Measurements from ENCODE around the gene LRP1.
A peak's percentile ranks its signal among the peaks of the same experiment; 100 is the strongest.

Gene LRP1

DNA sequence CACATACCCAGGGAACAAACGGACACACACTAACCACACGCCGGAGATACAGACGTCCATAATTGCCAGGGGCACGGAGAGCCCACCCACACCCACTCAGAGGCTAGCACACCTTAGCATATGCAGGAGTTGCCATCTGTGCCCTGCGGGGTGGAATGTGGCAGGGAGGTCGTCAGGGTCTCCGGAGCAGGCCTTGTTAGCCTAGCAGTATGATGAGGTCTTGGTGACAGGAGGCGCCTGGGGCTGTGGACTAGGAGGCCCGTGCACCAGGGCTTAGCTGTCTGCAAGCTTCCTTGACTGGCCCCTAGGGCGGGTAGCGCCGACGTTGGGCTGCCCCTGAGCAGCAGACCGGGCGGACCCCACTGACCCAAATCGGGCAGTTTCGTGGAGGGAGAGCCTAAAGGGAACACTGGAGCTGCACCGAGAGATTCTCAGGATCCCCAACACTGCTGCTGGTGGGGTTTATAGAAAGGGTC is 112.7 kb downstream of the LRP1 start:
- DNase-seq, result no peak

DNA sequence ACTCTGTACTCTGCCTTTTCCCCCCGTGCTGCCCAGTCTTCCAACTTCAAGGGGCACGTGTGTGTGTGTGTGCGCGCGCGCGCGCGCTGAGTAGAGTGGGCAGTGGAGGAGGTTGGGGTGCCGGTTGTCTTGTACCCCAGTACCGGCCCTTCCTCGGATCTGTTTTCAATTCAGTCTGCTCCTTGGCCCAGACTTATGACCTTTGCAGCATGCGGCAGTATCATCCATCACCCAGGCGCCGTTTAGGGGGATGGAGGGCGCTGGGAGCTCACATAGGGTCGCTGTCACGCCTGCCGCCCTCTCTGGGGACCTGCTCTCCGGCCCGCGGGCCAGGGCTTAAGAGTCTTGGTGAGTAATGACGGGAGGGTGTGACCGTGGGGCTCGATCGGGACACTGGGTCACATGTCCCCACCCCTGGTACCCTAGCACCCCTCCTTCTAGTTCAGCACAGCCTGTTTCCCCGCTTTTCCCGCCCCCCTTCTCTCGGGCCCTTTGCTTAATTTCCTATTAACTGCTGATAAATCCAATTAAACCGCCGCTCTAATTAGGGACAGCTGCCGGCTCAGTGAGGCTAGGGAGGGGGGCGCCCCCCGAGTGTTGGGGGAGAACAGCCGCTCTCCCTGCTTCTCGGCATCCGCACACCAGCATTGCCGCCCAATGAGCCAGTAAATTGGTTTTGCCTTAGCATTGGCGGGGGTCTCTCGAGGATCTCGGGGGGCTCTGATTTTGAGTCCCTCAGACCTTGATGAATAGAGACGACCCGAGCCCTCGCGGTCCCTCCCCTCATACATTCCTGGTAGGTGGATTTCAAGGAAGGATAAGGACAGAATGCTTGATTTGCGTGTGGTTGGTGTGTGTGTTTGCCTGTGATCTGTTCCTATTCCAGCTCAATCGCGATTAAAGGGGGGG is 113.4 kb downstream of the LRP1 start:
- DNase-seq, result no peak

DNA sequence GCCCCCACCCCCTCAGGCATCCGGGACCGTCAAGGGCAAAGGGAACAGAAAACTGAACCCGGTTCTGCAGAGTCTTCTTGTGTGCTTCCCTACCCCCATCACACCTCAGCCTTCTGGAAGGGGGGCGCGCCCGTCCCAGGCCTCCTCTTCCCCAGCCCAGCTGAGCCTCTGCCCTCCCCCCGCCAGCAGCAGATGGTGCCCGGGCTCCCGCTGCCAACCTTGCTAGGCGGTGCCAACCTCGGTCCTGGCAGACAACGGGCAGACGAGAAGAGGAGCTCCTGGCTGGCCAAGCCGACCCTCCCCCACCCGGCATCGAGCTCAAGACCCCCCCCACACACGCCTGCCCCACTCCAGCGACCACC is 114.0 kb downstream of the LRP1 start:
- DNase-seq, result no peak

DNA sequence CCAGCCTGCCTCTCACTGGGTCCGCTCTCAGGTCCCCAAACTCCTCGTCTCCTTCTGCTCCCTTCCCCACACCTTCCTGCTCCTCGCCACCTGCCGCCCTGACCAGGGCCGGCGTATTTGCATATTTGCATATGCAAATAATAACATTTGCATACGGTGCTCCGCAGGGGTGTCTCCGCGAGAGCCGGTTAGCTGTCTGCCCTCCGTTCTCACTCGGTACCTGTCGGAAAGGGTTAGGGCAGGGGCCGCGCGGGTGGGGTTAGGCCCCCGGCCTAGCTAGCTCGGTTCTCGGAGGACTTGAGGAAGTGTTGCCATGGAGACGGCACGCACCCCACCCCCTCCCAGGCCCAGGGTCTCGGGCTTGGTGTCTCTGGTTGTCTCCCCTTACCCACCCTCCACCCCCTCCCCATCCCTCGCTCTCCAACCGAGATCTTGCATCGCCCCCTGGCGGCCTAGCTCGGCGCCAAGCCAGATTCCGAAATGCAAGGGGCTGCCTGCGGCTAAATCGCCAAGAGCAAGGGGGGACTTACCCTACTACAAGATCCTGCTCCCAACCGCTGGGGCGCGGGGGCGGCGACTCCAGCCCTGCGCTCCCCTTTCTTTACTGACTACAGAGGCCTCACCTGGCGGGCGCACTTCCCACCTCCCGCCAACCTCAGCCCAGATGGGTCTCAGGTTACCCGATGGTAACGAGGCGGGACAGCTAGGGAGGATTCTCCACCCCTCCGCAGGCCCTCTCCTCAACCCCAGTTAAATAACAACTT is 114.6 kb downstream of the LRP1 start:
- DNase-seq, result peak; percentile 71

- no peak for DNase-seq
Measured at GRCh38 chr12:57243521-57244311, 115.4 kb downstream of the LRP1 start.

DNA sequence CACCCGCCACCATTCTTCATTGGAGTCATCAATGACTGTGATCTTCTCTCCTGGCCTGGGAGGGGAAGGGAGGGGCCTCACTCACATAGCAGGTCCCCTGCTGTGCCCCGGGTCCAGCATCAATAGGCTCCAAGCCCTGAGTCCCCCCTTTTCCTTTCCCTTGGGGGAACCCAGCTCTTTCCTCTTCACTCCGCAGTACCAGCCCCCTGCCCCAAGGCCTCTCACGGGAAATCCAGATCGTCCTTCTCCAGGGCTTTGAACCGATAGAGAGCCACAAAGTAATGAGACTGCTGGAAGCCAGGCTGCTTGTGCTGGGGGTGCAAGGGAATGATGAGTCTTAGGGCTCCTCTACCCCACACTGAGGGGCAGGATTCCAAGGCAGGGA is 116.0 kb downstream of the LRP1 start:
- DNase-seq, result no peak

GRCh38 chr12:57247041-57247440 is 118.8 kb downstream of the LRP1 start:
- no peak for DNase-seq

- no peak for DNase-seq
Measured at GRCh38 chr12:57248934-57249742, 120.9 kb downstream of the LRP1 start.

GRCh38 chr12:57250541-57250940 is 122.3 kb downstream of the LRP1 start:
- DNase-seq, result no peak

GRCh38 chr12:57250956-57251355 is 122.7 kb downstream of the LRP1 start, which contains the start of gene STAC3:
Gene STAC3, minus strand, starts transcription at chr12:57251187. Its CDS starts 1,551 bp downstream, at chr12:57249636.
- no peak for DNase-seq

- DNase-seq, result no peak
Measured at GRCh38 chr12:57254506-57255280, 126.4 kb downstream of the LRP1 start.

- DNase-seq, result no peak
Measured at GRCh38 chr12:57255916-57256315, 127.6 kb downstream of the LRP1 start.

DNA sequence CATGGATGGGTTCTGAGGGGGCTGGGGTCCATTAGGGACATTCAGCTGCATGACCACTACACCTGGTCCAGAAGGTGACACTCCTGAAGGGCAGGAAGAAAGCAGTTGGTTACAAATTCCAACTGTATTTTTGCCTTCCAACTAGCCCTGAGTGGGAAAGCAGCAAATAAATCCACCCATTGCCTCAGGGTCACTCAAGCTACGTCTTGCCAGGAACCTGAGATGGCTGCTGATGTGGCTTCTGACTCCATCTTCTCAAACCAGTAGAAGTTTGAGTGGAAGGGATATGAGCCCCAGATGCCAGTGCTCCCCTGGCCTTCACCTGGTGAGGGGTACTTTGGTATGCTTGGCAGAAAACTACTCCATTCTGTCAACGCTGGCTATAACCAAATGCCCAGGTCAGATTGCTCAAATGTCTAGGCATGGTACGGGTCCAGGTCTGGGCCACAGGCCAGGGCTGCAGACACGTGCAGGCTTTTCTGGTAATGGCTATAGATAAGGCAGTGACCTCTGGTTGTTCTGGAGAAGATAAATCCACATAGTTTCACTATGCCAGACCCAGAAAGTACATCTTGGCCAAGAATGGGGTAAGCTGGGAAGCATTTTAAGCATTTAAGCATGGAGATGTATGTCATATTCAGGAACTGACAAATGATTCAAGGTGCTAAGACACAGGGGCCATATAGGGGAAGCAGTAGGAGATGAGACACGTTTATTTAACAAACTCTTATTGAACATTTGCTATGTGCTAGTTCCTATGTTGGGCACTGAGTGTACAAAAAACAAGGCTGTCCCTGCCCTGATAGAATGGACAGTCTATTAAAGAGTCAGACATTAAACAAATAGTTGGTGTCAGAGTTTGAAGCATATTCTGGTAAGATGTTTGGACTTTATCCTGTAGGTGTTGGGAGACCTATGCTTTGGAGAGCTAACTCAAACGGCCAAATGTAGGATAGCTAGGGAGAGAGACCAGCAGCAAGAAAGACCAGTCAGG is 131.0 kb downstream of the LRP1 start:
- no peak for DNase-seq

GRCh38 chr12:57260366-57260765 is 132.1 kb downstream of the LRP1 start:
- no peak for DNase-seq

- DNase-seq, result no peak
Measured at GRCh38 chr12:57261428-57261865, 133.2 kb downstream of the LRP1 start.

DNA sequence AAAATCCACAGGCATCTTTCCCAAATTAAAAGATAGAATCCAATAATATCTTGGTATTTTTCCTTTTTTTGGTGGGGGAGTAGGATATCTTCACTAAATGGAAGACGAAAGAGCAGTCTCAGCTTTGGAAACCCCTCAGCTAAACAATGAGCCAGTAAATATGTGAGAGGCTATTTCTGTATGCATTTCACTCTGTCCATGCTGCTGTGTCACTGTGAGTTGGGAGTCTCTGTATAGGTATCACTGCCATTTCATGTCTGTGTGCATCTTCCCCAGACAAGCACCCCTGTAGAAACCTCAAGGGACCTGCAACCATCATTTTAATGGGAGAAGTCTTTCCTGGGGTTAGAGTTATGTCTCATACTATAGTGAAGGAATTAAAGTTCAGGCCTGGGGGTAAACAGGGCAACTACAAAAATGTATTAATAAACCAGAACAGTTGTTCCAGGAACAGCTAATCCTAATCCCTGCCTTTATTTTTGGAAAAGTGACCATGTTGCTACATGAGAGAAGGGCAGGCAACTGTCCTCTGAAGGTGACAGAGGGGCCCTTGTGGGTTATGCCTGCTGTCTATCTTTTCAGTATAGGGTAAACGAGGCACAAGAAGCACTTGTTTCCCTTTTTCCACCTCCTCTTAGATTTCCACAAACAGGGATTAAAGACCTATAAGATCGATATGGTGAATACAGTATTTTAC is 134.0 kb downstream of the LRP1 start:
- DNase-seq, result no peak

Measured in NCI-H1436 treated with DMSO at 0.1 percent for 48 hours (cell line).